Sigmoid colon (tissue), 7 donors: ENCODE measurements around the gene LDLRAD4. TPM values are rescaled to one million over a fixed set of nuclear protein-coding genes. Genes with fewer than 3 reads are reported as not detected.
A peak's percentile ranks its signal among the peaks of the same experiment; 100 is the strongest.

Experiments
- DNase-seq: peaks from one replicate; pipeline ENCODE4 v3.0.0-alpha.2; 2019
- H3K27ac ChIP-seq, 4 donors: fragments of 200-600 bp; sonication (generic); one replicate each; pipeline ENCODE4 v1.5.1; 2016 to 2019; ENCODE audit warnings: mild to moderate bottlenecking in 1 of 4
- H3K27me3 ChIP-seq, 3 donors: fragments of 200-600 bp; sonication (generic); one replicate each; pipeline ENCODE4 v1.5.1; 2019; ENCODE audit warnings: mild to moderate bottlenecking in 1 of 3
- H3K36me3 ChIP-seq, 4 donors: fragments of 200-600 bp; sonication (generic); one replicate each; pipeline ENCODE4 v1.5.1; 2016 to 2019
- H3K4me1 ChIP-seq, 4 donors: fragments of 200-600 bp; sonication (generic); one replicate each; pipeline ENCODE4 v1.5.1; 2017 to 2019
- H3K4me3 ChIP-seq, 4 donors: fragments of 200-600 bp; sonication (generic); one replicate each; pipeline ENCODE4 v1.5.1; 2017 to 2019; ENCODE audit warnings: mild to moderate bottlenecking in 2 of 4, moderate library complexity in 1 of 4
- H3K9me3 ChIP-seq, 4 donors: fragments of 200-600 bp in 3 of 4; sonication (generic) in 3 of 4; one replicate each; pipeline versions ENCODE4 v1.5.1 to v1.6.1; 2013 to 2019
- EP300 ChIP-seq, 4 donors: sonication (generic); formaldehyde crosslinking; IDR thresholded peaks; one replicate each; pipeline ENCODE4 v1.6.1; 2017; ENCODE audit warnings: antibody characterized with exemption in 4 of 4
- POLR2A ChIP-seq, 2 donors: fragments of 450-650 bp; IDR thresholded peaks; one replicate each; pipeline ENCODE4 v1.6.1; 2016; ENCODE audit warnings: antibody characterized with exemption in 2 of 2, mild to moderate bottlenecking in 2 of 2, moderate library complexity in 2 of 2
- POLR2AphosphoS5 ChIP-seq, 4 donors: sonication (generic); formaldehyde crosslinking; IDR thresholded peaks; one replicate each; pipeline ENCODE4 v1.6.1; 2017; ENCODE audit warnings: antibody characterized with exemption in 4 of 4
- WGBS, 2 donors: extraction: QIAGEN DNeasy Blood & Tissue Kit; methylation state at CpG; one replicate each; pipeline ENCODE4 v1.1.7; 2013; 5-methylcytosine and 5-hydroxymethylcytosine counted together
- intact Hi-C: fragments of 100-400 bp; cut with DNase I; formaldehyde crosslinking; loops from one replicate; pipeline ENCODE4 v1.15.1; 2023
- polyA plus RNA-seq, 3 donors: library from polyadenylated mRNA; stranded (reverse); fragments of 200-250 nt; gene quantifications; one replicate each; pipeline ENCODE4 v1.2.3, GENCODE V29; 2013
- total RNA-seq, 4 donors: library from RNA; depleted of rRNA; stranded (reverse); fragments of >200 nt; gene quantifications; one replicate each; pipeline ENCODE4 v1.1.0, GENCODE V29; 2016
- TF ChIP-seq, protein P1 (sequence below), 4 experiments: fragments of 450-650 bp in 3 of 4; fragments of 200-600 bp in 1 of 4; IDR thresholded peaks; one replicate each; pipeline ENCODE4 v1.5.1; 2016 to 2019; ENCODE audit warnings: antibody characterized with exemption in 4 of 4, mild to moderate bottlenecking in 3 of 4, moderate library complexity in 2 of 4
- donor health status: healthy with polysubstance abuse.
- donor health status: Bipolar disorder and iron deficiency.
- donor health status: healthy.

The LDLRAD4 gene
- total and polyA plus RNA-seq, 7 donors: 1.2 to 28.2 (median 17.2) TPM

DNA sequence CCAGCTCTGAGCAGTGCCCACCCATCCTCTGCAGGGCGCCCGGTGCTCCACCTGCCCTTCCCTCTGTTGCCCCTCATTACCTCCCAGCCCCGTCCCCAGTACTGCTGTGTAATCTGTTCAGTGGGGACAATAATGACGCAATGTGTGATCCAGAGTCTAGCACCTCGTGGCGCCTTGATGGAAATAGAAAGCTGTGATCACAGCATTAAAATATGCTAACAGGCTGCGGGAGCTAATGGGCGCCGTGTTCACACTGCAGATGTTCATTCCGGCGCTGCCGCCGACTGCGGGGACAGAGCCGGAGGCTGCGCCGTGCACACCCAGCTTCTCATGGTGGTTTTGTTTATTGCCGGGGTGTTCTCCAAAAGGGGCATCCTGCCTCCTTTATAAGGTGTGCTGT lies 235.2 kb downstream of the LDLRAD4 start:
- Histone ChIP-seq H3K27me3 (no peaks in the 10 kb centered on the region), H3K4me1 (peaks cover 0 to 38% (median 15%) of the 10 kb centered on the region in 4 donors), H3K9me3 (no peaks in the 10 kb centered on the region), H3K27ac (no peak overlapping the region), H3K4me3 (no peak overlapping the region), H3K36me3 (no peaks in the 10 kb centered on the region)
- intact Hi-C loops: loop anchor here (5.0 kb wide), 1 partner anchor 84 kb away; no protein-coding TSS in a partner anchor
- TF ChIP-seq, protein P1, sequence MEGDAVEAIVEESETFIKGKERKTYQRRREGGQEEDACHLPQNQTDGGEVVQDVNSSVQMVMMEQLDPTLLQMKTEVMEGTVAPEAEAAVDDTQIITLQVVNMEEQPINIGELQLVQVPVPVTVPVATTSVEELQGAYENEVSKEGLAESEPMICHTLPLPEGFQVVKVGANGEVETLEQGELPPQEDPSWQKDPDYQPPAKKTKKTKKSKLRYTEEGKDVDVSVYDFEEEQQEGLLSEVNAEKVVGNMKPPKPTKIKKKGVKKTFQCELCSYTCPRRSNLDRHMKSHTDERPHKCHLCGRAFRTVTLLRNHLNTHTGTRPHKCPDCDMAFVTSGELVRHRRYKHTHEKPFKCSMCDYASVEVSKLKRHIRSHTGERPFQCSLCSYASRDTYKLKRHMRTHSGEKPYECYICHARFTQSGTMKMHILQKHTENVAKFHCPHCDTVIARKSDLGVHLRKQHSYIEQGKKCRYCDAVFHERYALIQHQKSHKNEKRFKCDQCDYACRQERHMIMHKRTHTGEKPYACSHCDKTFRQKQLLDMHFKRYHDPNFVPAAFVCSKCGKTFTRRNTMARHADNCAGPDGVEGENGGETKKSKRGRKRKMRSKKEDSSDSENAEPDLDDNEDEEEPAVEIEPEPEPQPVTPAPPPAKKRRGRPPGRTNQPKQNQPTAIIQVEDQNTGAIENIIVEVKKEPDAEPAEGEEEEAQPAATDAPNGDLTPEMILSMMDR (IDR thresholded peaks at IDR 0.05): no peak
- TF ChIP-seq POLR2AphosphoS5 (IDR thresholded peaks at IDR 0.05): no peak
- no peak for TF ChIP-seq POLR2A (IDR thresholded peaks at IDR 0.05)
- DNase-seq: peak; percentile 28
- 92% methylated on average over 18 of the region's 18 CpGs for WGBS, 2 donors

DNA sequence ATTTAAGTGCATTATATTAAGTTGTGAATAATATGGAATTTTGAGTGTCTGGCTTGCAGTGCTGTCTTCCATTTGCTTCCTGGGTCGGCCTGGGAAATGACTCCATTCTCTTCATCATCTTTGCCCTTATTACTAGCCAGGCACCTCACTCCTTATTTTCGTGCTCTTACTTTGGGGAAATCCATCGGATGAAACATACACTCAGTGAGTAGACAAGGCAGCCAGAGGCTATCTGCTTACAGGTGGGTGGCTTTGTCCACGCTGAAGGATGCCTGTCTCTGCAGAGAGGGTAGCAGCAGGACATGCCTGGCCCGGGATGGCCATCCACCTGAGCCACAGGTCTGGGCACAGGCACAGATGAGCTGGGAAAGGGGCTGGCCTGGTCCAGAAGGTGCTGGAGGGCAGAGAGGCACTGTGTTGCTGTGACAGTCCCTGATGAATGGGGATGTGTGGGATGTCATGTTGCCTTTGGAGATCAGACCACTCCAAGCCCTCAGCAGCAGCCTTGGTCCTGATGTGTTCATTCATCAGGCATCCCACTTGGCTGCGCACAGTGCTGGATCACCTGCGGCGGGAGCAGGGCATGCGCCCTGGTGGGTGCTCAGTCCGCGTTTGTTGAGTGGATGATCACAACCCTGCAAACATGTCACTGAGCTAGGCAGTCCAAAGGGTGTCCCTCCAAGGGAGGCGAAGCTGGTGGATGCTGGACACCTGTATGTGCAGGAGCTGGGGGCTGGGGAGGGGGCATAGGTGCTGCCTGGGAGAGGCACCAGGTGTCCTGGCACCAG lies 236.0 kb downstream of the LDLRAD4 start:
- 89 to 95% methylated on average over 12 of the region's 12 CpGs for WGBS, 2 donors
- peaks cover 0 to 38% (median 15%) of the 10 kb centered on the region in 4 donors for H3K4me1 ChIP-seq
- H3K27me3 ChIP-seq: no peaks in the 10 kb centered on the region
- no peaks in the 10 kb centered on the region for H3K36me3 ChIP-seq
- TF ChIP-seq, protein P1 (IDR thresholded peaks at IDR 0.05): no peak
- TF ChIP-seq POLR2AphosphoS5 (IDR thresholded peaks at IDR 0.05): no peak
- TF ChIP-seq EP300 (IDR thresholded peaks at IDR 0.05): no peak
- TF ChIP-seq POLR2A (IDR thresholded peaks at IDR 0.05): no peak
- DNase-seq: no peak
- no peak overlapping the region for H3K4me3 ChIP-seq
- no peak overlapping the region for H3K27ac ChIP-seq
- H3K9me3 ChIP-seq: no peaks in the 10 kb centered on the region
- intact Hi-C loops: loop anchor here (5.0 kb wide), 1 partner anchor 83 kb away; no protein-coding TSS in a partner anchor

DNA sequence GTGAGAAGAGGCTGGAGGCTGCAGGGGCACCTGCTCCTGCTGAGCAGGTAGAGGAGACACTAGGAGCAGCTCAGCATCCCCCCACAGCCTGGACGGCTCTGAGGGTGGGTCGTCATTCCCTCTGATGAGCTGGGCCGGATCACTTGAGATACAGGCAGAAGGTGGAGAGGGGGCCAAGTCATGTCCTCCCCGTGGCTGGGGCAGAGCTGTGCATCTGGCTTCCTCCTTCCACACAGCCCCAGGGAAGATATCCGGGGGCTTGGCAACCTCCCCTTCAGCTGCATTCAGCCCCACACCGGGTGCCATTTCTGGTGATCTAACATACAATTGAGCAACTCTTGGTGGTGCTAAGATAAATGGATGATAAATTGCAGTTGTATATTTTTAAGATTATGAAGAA lies 236.9 kb downstream of the LDLRAD4 start:
- 51 to 82% methylated on average over 6 of the region's 6 CpGs for WGBS, 2 donors
- no peak for DNase-seq

DNA sequence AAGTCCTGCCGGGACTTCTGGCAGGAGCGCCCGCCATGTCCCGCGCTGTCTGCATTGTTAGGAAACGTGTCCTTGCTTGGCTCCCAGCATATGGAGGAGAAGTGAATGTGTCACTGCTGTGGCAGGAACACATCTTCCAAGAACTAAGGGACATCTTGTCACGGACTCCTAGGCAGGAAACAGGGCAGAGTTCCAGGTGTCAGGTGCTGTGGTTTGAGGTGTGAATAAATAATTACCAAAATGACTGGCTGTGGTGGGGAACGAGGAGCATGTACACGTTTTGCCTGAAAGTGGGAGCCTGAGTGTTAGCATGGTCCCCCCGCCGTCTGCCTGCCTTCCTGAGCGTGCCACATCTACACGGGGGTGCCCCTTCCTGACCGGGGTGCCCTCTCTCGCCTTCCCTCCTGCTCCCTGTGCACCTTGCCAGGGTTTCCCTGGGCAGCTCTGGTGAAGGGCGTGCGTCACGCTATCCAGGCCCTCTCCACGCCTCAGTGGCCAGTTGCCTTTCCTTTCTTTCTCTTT lies 237.5 kb downstream of the LDLRAD4 start:
- no peaks in the 10 kb centered on the region for H3K9me3 ChIP-seq
- TF ChIP-seq EP300 (IDR thresholded peaks at IDR 0.05) (no peak), POLR2A (IDR thresholded peaks at IDR 0.05) (no peak), POLR2AphosphoS5 (IDR thresholded peaks at IDR 0.05) (no peak)
- TF ChIP-seq, protein P1 (IDR thresholded peaks at IDR 0.05): no peak
- 69 to 87% methylated on average over 19 of the region's 19 CpGs for WGBS, 2 donors
- DNase-seq: no peak
- H3K27ac ChIP-seq: no peak overlapping the region
- no peaks in the 10 kb centered on the region for H3K27me3 ChIP-seq
- H3K4me1 ChIP-seq: peaks cover 0 to 30% (median 14%) of the 10 kb centered on the region in 4 donors
- H3K36me3 ChIP-seq: no peaks in the 10 kb centered on the region
- H3K4me3 ChIP-seq: no peak overlapping the region
- intact Hi-C loops: no loop called here

More for the DNA sequence above, 236.9 kb downstream of the LDLRAD4 start:
- no peak overlapping the region for H3K4me3 ChIP-seq
- H3K27ac ChIP-seq: no peak overlapping the region
- H3K36me3 ChIP-seq: no peaks in the 10 kb centered on the region
- intact Hi-C loops: no loop called here
- TF ChIP-seq EP300 (IDR thresholded peaks at IDR 0.05) (no peak), POLR2A (IDR thresholded peaks at IDR 0.05) (no peak), POLR2AphosphoS5 (IDR thresholded peaks at IDR 0.05) (no peak)
- TF ChIP-seq, protein P1 (IDR thresholded peaks at IDR 0.05): no peak
- H3K4me1 ChIP-seq: peaks cover 0 to 35% (median 15%) of the 10 kb centered on the region in 4 donors
- no peaks in the 10 kb centered on the region for H3K9me3 ChIP-seq
- no peaks in the 10 kb centered on the region for H3K27me3 ChIP-seq
